ENCODE results near the gene THSD7B.

DNA sequence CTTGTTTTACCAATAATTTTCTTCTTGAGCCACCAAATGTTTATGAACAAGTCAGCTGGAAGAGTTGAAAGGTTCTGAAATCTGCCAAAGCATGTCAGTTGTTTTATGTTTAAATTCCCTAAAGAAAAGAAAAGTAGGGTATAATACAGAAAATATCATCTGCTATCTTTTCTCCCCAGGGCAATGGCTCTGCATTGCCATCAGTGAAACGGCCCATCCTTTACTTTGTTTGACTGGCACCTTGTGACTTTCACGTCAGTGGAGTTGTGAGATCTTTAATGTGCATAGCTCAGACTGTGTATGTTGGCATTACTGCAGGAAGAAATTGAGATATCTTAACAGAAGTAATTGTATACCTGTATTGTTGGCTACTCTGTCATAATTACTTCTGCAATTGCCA, 239.9 kb downstream of the THSD7B start:
- no peak for TF ChIP-seq EHMT2 (IDR thresholded peaks at IDR 0.05; ENCODE audit: low read depth)
- TF ChIP-seq, protein P1, sequence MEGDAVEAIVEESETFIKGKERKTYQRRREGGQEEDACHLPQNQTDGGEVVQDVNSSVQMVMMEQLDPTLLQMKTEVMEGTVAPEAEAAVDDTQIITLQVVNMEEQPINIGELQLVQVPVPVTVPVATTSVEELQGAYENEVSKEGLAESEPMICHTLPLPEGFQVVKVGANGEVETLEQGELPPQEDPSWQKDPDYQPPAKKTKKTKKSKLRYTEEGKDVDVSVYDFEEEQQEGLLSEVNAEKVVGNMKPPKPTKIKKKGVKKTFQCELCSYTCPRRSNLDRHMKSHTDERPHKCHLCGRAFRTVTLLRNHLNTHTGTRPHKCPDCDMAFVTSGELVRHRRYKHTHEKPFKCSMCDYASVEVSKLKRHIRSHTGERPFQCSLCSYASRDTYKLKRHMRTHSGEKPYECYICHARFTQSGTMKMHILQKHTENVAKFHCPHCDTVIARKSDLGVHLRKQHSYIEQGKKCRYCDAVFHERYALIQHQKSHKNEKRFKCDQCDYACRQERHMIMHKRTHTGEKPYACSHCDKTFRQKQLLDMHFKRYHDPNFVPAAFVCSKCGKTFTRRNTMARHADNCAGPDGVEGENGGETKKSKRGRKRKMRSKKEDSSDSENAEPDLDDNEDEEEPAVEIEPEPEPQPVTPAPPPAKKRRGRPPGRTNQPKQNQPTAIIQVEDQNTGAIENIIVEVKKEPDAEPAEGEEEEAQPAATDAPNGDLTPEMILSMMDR (IDR thresholded peaks at IDR 0.05), result no peak
- TF ChIP-seq, protein P2, sequence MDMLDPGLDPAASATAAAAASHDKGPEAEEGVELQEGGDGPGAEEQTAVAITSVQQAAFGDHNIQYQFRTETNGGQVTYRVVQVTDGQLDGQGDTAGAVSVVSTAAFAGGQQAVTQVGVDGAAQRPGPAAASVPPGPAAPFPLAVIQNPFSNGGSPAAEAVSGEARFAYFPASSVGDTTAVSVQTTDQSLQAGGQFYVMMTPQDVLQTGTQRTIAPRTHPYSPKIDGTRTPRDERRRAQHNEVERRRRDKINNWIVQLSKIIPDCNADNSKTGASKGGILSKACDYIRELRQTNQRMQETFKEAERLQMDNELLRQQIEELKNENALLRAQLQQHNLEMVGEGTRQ (IDR thresholded peaks at IDR 0.05), result no peak
- no peak for TF ChIP-seq POLR2A (IDR thresholded peaks at IDR 0.05; ENCODE audit: low read length)
- TF ChIP-seq, protein P3, sequence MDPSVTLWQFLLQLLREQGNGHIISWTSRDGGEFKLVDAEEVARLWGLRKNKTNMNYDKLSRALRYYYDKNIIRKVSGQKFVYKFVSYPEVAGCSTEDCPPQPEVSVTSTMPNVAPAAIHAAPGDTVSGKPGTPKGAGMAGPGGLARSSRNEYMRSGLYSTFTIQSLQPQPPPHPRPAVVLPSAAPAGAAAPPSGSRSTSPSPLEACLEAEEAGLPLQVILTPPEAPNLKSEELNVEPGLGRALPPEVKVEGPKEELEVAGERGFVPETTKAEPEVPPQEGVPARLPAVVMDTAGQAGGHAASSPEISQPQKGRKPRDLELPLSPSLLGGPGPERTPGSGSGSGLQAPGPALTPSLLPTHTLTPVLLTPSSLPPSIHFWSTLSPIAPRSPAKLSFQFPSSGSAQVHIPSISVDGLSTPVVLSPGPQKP (IDR thresholded peaks at IDR 0.05; ENCODE audit: low read depth, low read length), result no peak
